NCI-H2196 (cell line): ENCODE measurements around the gene PCDHGB7.
"Not testable (repeated sequence)": the region's sequence is repeated elsewhere in the genome, so short reads cannot be mapped to it uniquely, and the experiment has no call there.

Experiments
- DNase-seq: peaks from one replicate; lab custom pipeline; 2025; ENCODE audit not compliant: unreplicated experiment; lab: John Stamatoyannopoulos, UW

PCDHGB7 gene

GRCh38 chr5:141417494-141418172 is at the start of gene PCDHGB7:
TSS of gene PCDHGB7 (plus strand) at chr5:141417677. CDS start at chr5:141417860, 183 bp downstream.
- DNase-seq: not testable (repeated sequence)

- no peak for DNase-seq
Observed at GRCh38 chr5:141369994-141370848, 47.3 kb upstream of the PCDHGB7 start, which contains the start of gene PCDHGB3. TSS of gene PCDHGB3 (plus strand) at chr5:141370242. CDS start at chr5:141370395, 153 bp downstream.

GRCh38 chr5:141371572-141372475 is 45.7 kb upstream of the PCDHGB7 start:
- no peak for DNase-seq

GRCh38 chr5:141373673-141374317 is 43.7 kb upstream of the PCDHGB7 start, which contains the start of gene PCDHGA6:
TSS of gene PCDHGA6 (plus strand) at chr5:141373891. CDS start at chr5:141374084, 193 bp downstream.
- DNase-seq: no peak

GRCh38 chr5:141374627-141375026 is 42.9 kb upstream of the PCDHGB7 start:
- DNase-seq: no peak

GRCh38 chr5:141375444-141376155 is 41.9 kb upstream of the PCDHGB7 start:
- not testable (repeated sequence) for DNase-seq

- no peak for DNase-seq
Observed at GRCh38 chr5:141382469-141383294, 34.8 kb upstream of the PCDHGB7 start, which contains the start of gene PCDHGA7. TSS of gene PCDHGA7 (plus strand) at chr5:141382742. CDS start at chr5:141382900, 158 bp downstream.

GRCh38 chr5:141383345-141383744 is 34.1 kb upstream of the PCDHGB7 start:
- DNase-seq: no peak

- DNase-seq: no peak
Observed at GRCh38 chr5:141384471-141385267, 32.8 kb upstream of the PCDHGB7 start.

- not testable (repeated sequence) for DNase-seq
Observed at GRCh38 chr5:141387557-141388311, 29.7 kb upstream of the PCDHGB7 start, which contains the start of gene PCDHGB4. TSS of gene PCDHGB4 (plus strand) at chr5:141387698. CDS start at chr5:141387885, 187 bp downstream.

GRCh38 chr5:141388661-141389060 is 28.8 kb upstream of the PCDHGB7 start:
- DNase-seq: no peak

GRCh38 chr5:141389153-141390042 is 28.1 kb upstream of the PCDHGB7 start:
- no peak for DNase-seq

- DNase-seq: no peak
Observed at GRCh38 chr5:141392429-141393198, 24.9 kb upstream of the PCDHGB7 start, which contains the start of gene PCDHGA8. TSS of gene PCDHGA8 (plus strand) at chr5:141392633. CDS start at chr5:141392814, 181 bp downstream.

GRCh38 chr5:141393267-141393666 is 24.2 kb upstream of the PCDHGB7 start:
- DNase-seq: no peak
